Psoas muscle (tissue), 8 donors: Measurements from ENCODE around the gene CTU1. TPM values are rescaled to one million over a fixed set of nuclear protein-coding genes. Genes with fewer than 3 reads are reported as not detected.

Source experiments
- ATAC-seq, 4 donors: fragments of 200-7000 bp; cut with Tn5 transposase; one replicate each; pipeline ENCODE4 v1.9.1; 2020; ENCODE audit warnings: moderate library complexity in 3 of 4, mild to moderate bottlenecking in 2 of 4
- DNase-seq, 2 donors: peaks; one replicate each; pipeline ENCODE4 v3.0.0-alpha.2; 2020
- H3K27ac ChIP-seq: fragments of 200-600 bp; one replicate; pipeline ENCODE4 v1.8.0; 2022
- H3K27me3 ChIP-seq, 3 donors: fragments of 200-600 bp in 1 of 3; one replicate each; pipeline versions ENCODE4 v1.6.1 to v1.8.0; 2013 to 2022; ENCODE audit warnings: low read length in 2 of 3, mild to moderate bottlenecking in 2 of 3, moderate library complexity in 1 of 3; ENCODE audit not compliant: insufficient read depth in 3 of 3
- H3K36me3 ChIP-seq, 2 donors: fragments of 200-600 bp in 1 of 2; one replicate each; pipeline versions ENCODE4 v1.6.1 to v1.8.0; 2013 to 2022; ENCODE audit warnings: low read depth in 1 of 2, mild to moderate bottlenecking in 1 of 2, moderate library complexity in 1 of 2; ENCODE audit not compliant: insufficient read depth in 1 of 2
- H3K4me1 ChIP-seq: fragments of 200-600 bp; one replicate; pipeline ENCODE4 v1.8.0; 2022
- H3K4me3 ChIP-seq: fragments of 200-600 bp; one replicate; pipeline ENCODE4 v1.8.0; 2022; ENCODE audit warnings: mild to moderate bottlenecking
- H3K9me3 ChIP-seq: fragments of 200-600 bp; one replicate; pipeline ENCODE4 v1.8.0; 2022
- CTCF ChIP-seq: fragments of 200-600 bp; IDR thresholded peaks from one replicate; pipeline ENCODE4 v1.8.0; 2022; ENCODE audit warnings: antibody characterized with exemption
- WGBS, 3 donors: extraction: QIAGEN DNeasy Blood & Tissue Kit; methylation state at CpG; one replicate each; pipeline versions ENCODE4 v1.1.6 to v1.1.7; 2013; 5-methylcytosine and 5-hydroxymethylcytosine counted together
- intact Hi-C, 2 donors: fragments of 100-400 bp; cut with DNase I; formaldehyde crosslinking; loops; one replicate each; pipeline versions ENCODE4 v1.11.0 to v1.14.2; 2022
- polyA plus RNA-seq, 3 donors: library from polyadenylated mRNA; stranded (reverse); fragments of 200-250 nt; gene quantifications; one replicate each; pipeline ENCODE4 v1.2.3, GENCODE V29; 2013
- total RNA-seq, 4 donors: library from RNA; stranded (reverse); fragmentation: NEBNext Ultra II Directional in 2 of 4; extraction: Animal tissue kit (Norgen Biotek cat#: 25700) in 2 of 4; gene quantifications; one replicate each; pipeline versions ENCODE4 v1.2.1 to v1.2.4, GENCODE V29; 2021 to 2023
- donor health status: healthy with polysubstance abuse.
- donor health status: DM: no; HTN: no; CAD: no; lungs with moderate emphysema.
- donor health status: Bipolar disorder and iron deficiency.
- donor health status: healthy.
- donor health status: DM: yes; HTN: yes; CAD: no.
- donor health status: DM: no; HTN: no; CAD: no.
- donor health status: DM: no; HTN: no; CAD: no.
- donor health status: DM: yes; HTN: yes; CAD: no.

Gene CTU1
- total and polyA plus RNA-seq, 7 donors, result 1.4 to 9.1 (median 5.6) TPM

GRCh38 chr19:51076631-51077213, 31.5 kb downstream of the CTU1 start:
- intact Hi-C loops, result no loop called here
- H3K9me3 ChIP-seq, result peaks cover 19% of the 10 kb centered on the region
- H3K27ac ChIP-seq, result no peak overlapping the region
- ATAC-seq (no peak), DNase-seq (no peak)
- H3K36me3 ChIP-seq, result no peaks in the 10 kb centered on the region
- no peak overlapping the region for H3K4me3 ChIP-seq
- TF ChIP-seq CTCF, result no peak
- no peaks in the 10 kb centered on the region for H3K4me1 ChIP-seq
- H3K27me3 ChIP-seq, result peaks cover 0 to 4% (median 0%) of the 10 kb centered on the region in 3 donors
- WGBS, 3 donors, result 73 to 75% (median 73%) methylated on average over 14 of the region's 14 CpGs

GRCh38 chr19:51075998-51076397, 32.2 kb downstream of the CTU1 start:
- DNase-seq (no peak), ATAC-seq (no peak)
- no peaks in the 10 kb centered on the region for H3K4me1 ChIP-seq
- no peak overlapping the region for H3K4me3 ChIP-seq
- H3K9me3 ChIP-seq, result peaks cover 19% of the 10 kb centered on the region
- peaks cover 0 to 2% (median 0%) of the 10 kb centered on the region in 3 donors for H3K27me3 ChIP-seq
- no peaks in the 10 kb centered on the region for H3K36me3 ChIP-seq
- WGBS, 3 donors, result 83 to 85% (median 84%) methylated on average over 5 of the region's 5 CpGs
- no peak for TF ChIP-seq CTCF
- intact Hi-C loops, result no loop called here
- H3K27ac ChIP-seq, result no peak overlapping the region

- 63 to 68% (median 66%) methylated on average over 4 of the region's 4 CpGs for WGBS, 3 donors
Observed at GRCh38 chr19:51071095-51071405, 37.2 kb downstream of the CTU1 start.

GRCh38 chr19:51070334-51071094, 37.7 kb downstream of the CTU1 start:
- WGBS, 3 donors, result 80 to 85% (median 80%) methylated on average over 5 of the region's 5 CpGs

More at GRCh38 chr19:51071095-51071405, 37.2 kb downstream of the CTU1 start:
- ATAC-seq (no peak), DNase-seq (no peak)
- H3K4me3 ChIP-seq, result no peak overlapping the region
- H3K27ac ChIP-seq, result no peak overlapping the region
- peaks cover 19% of the 10 kb centered on the region for H3K9me3 ChIP-seq
- no peak for TF ChIP-seq CTCF
- intact Hi-C loops, result no loop called here
- no peaks in the 10 kb centered on the region for H3K36me3 ChIP-seq
- no peaks in the 10 kb centered on the region for H3K4me1 ChIP-seq
- H3K27me3 ChIP-seq, result peaks cover 0 to 9% (median 0%) of the 10 kb centered on the region in 3 donors

More at GRCh38 chr19:51070334-51071094, 37.7 kb downstream of the CTU1 start:
- no peak for DNase-seq
- H3K4me3 ChIP-seq, result no peak overlapping the region
- peaks cover 19% of the 10 kb centered on the region for H3K9me3 ChIP-seq
- ATAC-seq, result no peak
- no peak for TF ChIP-seq CTCF
- H3K27ac ChIP-seq, result no peak overlapping the region
- H3K36me3 ChIP-seq, result no peaks in the 10 kb centered on the region
- H3K27me3 ChIP-seq, result peaks cover 0 to 14% (median 0%) of the 10 kb centered on the region in 3 donors
- no peaks in the 10 kb centered on the region for H3K4me1 ChIP-seq
- intact Hi-C loops, result no loop called here
